Activated T-helper 9 cell treated with anti-CD3 and anti-CD28 coated beads, Interleukin-2, amount 50 U/mL, for 16 hours (primary cell): Measurements from ENCODE around the gene ZNF12.
"Not testable (repeated sequence)": the region's sequence is repeated elsewhere in the genome, so short reads cannot be mapped to it uniquely, and the experiment has no call there.

ENCODE experiments used
- DNase-seq: peaks from one replicate; pipeline ENCODE4 v3.0.0-alpha.2; 2020; ENCODE audit warnings: low read depth

Gene ZNF12

GRCh38 chr7:6691103-6691502, 15.6 kb downstream of the ZNF12 start:
- DNase-seq, result no peak

DNA sequence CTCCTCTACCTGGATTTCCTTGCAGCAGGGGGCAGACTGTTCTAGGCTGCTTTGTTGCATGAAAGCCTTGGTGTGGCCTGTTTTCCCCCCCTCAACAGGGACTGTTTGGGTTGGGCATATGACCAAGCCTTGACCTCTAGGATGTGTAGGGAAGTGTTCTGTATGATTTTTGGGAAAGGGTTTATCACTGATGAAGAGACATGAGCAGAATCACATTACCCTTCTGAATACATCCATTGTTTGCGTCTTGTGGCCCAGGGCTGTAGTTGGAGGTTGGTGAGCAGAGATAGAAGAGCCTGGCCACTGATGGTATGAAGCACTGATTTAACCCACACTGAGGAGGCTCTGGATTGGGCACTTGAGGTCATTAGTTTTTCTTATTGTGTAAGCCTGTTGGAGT, 26.6 kb downstream of the ZNF12 start:
- no peak for DNase-seq

DNA sequence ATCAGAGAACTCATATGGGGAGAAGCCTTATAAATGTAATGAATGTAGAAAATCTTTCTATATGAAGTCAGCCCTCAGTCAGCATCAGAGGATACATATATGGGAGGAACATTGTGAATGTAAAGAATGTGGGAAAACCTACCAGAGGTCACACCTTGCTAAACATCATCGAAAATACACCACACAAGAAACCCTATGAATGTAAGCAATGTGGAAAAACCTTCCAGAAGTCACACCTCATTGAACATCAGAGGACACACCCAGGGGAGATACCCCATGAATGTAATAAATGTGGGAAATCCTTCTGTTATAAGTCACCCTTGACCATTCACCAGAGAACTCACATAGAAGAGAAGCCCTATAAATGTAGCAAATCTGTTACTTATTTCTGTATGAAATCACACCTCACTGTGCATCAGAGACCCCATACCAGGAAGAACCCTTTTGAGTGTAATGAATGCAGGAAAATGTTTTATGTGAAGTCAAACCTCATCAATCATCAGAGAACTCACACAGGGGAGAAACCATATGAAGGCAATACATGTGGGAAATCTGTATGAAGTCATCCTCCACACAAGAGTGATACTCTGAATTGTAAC, 30.8 kb downstream of the ZNF12 start:
- DNase-seq, result no peak

DNA sequence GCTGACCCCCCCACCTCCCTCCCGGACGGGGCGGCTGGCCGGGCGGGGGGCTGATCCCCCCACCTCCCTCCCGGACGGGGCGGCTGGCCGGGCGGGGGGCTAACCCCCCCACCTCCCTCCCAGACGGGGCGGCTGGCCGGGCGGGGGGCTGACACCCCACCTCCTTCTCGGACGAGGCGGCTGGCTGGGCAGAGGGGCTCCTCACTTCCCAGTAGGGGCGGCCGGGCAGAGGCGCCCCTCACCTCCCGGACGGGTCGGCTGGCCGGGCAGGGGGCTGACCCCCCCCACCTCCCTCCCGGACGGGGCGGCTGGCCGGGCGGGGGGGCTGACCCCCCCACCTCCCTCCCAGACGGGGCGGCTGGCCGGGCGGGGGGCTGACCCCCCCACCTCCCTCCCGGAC, 35.9 kb downstream of the ZNF12 start:
- DNase-seq, result not testable (repeated sequence)

GRCh38 chr7:6658618-6659345, 48.0 kb downstream of the ZNF12 start:
- DNase-seq, result no peak

GRCh38 chr7:6656413-6656812, 50.3 kb downstream of the ZNF12 start:
- DNase-seq, result no peak

- no peak for DNase-seq
Observed at GRCh38 chr7:6655636-6656385, 50.9 kb downstream of the ZNF12 start.

DNA sequence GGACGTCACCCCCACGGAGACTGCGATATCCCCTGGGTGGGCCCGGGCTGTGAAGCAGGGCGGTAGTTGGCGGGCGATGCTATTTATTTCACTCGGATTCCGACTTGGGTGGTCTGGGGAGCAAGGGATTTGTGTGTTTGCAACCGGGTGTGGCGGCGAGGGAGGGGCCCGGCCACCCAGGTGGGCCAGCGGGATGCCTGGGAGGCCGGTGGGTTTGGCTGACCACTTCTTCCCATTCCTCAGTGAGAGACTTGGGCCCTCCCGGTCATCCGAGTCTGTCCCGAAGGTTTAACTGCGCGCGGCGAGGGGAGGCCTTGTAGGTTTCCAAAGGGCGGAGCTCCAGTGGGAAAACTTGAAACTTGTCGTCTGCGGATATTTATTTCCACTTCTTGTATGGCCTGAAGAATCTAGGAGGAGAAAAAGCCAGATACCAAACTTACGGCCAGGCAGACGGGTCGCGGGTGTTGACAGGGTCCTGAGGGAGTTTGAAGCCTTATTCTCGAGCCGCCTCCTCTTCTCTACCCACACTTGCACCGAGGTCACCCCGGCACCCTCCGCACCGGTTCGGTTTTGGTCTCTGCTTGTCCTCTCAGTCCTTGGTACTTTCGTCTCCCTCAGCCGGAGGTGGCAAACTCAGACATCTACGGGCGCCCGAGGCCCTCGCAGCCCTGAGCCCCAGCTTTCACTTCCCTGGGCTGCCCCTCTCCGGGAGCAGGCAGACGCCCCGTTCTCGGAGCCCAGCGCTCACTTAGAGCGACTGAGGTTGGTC, 51.7 kb downstream of the ZNF12 start:
- DNase-seq, result no peak

DNA sequence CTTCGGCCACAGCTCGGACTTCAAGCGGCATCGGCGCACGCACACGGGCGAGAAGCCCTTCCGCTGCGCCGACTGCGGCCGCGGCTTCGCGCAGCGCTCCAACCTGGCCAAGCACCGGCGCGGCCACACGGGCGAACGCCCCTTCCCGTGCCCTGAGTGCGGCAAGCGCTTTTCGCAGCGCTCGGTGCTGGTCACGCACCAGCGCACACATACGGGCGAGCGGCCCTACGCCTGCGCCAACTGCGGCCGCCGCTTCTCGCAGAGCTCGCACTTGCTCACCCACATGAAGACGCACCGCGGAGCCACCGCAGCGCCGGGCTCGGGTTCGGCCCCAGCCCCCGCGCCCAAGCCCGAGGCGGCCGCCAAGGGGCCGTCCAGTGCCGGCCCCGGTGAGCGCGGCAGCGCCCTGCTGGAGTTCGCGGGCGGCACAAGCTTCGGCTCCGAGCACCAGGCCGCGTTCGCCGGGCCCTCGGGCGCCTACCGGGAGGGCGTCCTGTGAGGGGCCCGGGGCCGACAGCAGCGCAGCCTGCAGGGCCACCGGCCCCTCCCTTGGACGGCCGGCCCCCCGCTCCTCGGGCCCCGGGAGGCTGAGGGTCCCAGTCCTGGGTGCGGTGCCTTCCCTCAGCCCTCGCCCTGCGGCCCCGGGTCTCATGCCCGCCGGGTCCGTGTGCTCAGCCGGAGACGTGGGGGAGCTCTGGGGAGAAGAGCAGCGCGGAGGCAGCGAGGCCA, 52.5 kb downstream of the ZNF12 start:
- no peak for DNase-seq

- DNase-seq, result no peak
Observed at GRCh38 chr7:6653071-6654003, 53.4 kb downstream of the ZNF12 start.

DNA sequence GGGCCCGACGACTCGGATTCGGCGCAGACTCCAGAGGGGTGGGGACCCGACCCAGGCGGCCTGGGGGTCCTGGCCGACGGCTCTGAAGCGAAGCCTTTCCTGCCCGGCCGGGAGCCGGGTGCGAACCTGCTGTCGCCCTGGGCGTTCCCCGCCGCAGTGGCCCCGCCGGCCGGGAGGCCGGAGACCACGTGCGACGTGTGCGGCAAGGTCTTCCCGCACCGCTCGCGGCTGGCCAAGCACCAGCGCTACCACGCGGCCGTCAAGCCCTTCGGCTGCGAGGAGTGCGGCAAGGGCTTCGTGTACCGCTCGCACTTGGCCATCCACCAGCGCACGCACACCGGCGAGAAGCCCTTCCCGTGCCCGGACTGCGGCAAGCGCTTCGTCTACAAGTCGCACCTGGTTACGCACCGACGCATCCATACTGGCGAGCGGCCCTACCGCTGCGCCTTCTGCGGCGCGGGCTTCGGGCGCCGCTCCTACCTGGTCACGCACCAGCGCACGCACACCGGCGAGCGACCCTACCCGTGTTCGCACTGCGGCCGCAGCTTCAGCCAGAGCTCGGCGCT, 54.2 kb downstream of the ZNF12 start:
- DNase-seq, result no peak

DNA sequence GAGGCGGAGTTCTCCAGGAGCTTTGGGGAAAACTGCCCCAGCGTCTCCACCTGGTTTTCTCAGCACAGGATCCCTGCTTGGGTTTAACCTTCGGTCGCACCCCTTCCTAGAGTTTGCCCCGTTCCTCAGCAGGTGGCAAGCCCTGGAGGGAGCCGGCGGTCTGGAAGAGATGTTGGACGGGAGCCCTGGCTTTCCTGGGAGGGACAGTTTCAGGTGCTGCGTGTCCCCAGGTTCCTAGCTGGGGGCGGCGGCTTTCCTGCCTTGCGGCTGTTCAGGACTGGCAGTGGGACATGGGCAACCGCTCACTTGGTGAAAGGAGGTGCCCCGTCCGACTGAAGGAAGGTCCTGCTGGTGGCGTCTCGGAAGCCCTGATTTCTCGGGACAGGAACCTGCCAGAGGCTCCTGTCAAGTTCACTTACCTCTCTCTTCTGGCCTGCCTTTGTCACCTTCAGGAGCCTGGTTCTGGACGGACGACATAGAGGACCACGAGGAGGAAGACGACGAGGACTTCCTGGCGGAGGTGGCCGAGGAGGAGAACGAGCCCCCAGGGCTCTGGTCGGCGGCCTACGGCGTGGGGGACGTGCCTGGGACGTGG, 54.8 kb downstream of the ZNF12 start:
- no peak for DNase-seq

DNA sequence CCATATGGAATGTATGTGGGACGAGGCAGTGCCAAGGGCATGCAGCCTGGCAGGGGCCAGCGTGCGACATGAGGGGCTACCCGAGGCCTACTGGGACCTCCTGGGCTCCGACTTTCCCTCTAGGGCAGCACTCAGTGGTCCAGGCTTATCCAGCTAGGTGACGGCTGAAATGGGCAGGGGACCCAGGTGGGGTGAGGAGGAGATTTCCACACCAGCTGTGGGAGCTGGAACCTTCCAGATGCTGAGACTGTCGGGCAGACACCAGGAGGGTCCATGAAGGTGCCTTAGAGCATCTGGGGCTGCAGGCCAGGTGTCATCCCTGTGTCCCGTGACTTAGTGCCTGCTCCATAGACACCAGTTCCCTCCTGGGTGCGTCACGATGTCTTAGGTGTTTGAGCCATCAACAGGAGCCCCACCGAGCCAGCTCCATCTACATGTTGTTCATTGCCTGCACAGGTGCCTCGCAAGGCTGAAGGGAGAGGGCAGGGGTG, 56.2 kb downstream of the ZNF12 start:
- no peak for DNase-seq

- no peak for DNase-seq
Observed at GRCh38 chr7:6650086-6650485, 56.7 kb downstream of the ZNF12 start.

GRCh38 chr7:6649241-6649961, 57.3 kb downstream of the ZNF12 start:
- DNase-seq, result no peak

GRCh38 chr7:6648815-6649104, 58.0 kb downstream of the ZNF12 start:
- DNase-seq, result no peak

DNA sequence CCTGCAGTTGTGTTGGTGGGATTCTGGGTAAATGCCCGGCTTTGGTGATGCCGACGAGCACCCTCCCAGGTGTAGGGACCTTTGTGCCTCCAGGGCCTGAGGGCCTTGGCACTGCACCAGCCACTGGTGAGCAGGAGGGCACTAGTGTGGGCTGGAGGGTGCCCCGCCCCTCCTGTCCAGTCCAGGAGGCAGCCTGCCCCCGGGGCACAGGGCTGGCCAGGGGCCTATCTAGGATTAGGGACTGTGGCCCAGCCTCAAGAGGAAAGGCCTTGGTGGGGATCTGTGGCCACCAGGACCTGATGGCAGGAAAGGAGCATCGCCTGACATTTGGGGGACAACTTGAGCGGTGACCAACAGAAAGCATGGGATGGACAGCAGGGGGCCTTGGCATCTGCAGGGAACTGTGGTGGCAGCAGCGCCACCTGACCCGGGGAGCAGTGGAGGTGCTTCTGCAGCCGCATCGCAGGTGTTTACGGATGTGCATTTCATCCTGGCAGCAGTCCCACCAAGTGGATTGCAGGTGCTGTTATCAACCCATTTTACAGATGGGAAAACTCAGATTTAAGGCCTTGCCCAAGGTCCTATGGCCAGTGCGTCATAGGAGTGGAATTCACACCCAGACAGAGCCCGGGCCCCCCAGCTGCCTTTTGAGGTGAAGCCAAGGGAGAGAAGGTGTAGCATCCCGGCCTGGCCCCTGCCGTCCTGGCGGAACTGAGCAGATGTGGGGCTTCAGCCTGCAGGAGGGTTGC, 58.5 kb downstream of the ZNF12 start:
- no peak for DNase-seq

- DNase-seq, result no peak
Observed at GRCh38 chr7:6647541-6647940, 59.2 kb downstream of the ZNF12 start.

GRCh38 chr7:6647080-6647479, 59.7 kb downstream of the ZNF12 start:
- DNase-seq, result no peak
